Measurements from ENCODE around the gene ANKRD13B. TPM values are rescaled to one million over a fixed set of nuclear protein-coding genes. Genes with fewer than 3 reads are reported as not detected.

ANKRD13B gene
- total and polyA plus RNA-seq, 2 of the 13 experiments (the other 11 are each of a cell fraction or from before 2014, with no cell fraction given): 1.7 to 1.8 TPM

DNA sequence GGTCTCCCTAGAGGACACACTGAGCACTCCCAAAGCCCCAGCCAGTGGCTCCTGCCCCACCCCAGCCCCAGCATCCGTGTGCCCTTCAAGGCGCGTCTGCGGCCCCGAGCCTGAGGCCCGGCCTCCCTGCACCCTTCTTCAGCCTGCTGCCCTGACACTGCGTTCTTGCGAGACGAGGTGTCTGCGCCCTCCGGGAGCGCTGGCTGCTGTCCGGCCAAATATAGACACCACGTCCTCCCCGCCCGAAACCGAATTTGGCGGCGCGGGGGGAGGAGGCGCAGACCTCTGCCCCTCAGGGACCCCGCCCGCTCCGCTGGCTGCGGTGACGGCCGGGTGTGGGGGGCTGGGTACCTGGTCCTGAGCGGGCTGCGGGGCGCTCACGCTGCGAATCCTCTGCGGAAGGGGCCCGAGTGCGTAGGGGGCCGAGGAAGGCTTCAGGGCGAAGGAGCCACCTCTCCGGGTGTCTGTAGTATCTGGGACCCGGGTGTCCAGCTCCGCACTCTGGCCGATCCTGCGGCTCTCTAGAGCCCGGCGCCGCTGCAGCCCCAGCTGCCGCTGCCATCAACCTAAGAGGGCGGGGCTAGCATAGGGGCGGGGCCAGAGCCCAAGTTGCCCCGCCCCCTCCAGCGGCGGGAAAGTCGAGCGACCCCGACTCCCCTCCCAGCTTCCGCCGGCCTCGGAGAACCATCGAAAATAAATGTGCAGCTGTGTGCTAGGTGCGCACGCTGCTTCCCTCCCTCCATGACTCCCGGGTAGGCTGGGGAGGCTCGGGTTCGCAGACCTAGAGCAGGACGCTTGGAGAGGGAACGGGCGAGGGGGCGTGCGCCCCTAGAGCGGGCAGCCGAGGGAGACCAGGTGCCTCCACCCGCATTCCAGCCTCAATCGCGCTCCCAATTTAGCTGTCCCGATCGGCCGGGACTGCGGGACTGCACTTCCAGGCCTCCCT is 29.7 kb downstream of the ANKRD13B start, which contains the start of gene CORO6 (continued):
- no peak for TF ChIP-seq ZNF737 (CRISPR knock-in tag; IDR thresholded peaks at IDR 0.05; ENCODE audit: borderline replicate concordance)
- TF ChIP-seq ZZZ3 (CRISPR knock-in tag; IDR thresholded peaks at IDR 0.05; ENCODE audit: borderline replicate concordance): no peak
- TF ChIP-seq, protein P1, sequence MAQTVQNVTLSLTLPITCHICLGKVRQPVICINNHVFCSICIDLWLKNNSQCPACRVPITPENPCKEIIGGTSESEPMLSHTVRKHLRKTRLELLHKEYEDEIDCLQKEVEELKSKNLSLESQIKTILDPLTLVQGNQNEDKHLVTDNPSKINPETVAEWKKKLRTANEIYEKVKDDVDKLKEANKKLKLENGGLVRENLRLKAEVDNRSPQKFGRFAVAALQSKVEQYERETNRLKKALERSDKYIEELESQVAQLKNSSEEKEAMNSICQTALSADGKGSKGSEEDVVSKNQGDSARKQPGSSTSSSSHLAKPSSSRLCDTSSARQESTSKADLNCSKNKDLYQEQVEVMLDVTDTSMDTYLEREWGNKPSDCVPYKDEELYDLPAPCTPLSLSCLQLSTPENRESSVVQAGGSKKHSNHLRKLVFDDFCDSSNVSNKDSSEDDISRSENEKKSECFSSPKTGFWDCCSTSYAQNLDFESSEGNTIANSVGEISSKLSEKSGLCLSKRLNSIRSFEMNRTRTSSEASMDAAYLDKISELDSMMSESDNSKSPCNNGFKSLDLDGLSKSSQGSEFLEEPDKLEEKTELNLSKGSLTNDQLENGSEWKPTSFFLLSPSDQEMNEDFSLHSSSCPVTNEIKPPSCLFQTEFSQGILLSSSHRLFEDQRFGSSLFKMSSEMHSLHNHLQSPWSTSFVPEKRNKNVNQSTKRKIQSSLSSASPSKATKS (CRISPR knock-in tag; IDR thresholded peaks at IDR 0.05): no peak
- no peak for TF ChIP-seq MED13 (CRISPR knock-in tag; IDR thresholded peaks at IDR 0.05)
- no peak for TF ChIP-seq SAFB2 (CRISPR knock-in tag; IDR thresholded peaks at IDR 0.05; ENCODE audit: borderline replicate concordance, low read depth)
- TF ChIP-seq HES4 (CRISPR knock-in tag; IDR thresholded peaks at IDR 0.05; ENCODE audit: borderline replicate concordance): no peak
- no peak for TF ChIP-seq ZNF329 (CRISPR knock-in tag; IDR thresholded peaks at IDR 0.05; ENCODE audit: low read depth)
- TF ChIP-seq ZNF562 (CRISPR knock-in tag; IDR thresholded peaks at IDR 0.05; ENCODE audit: borderline replicate concordance): no peak
- TF ChIP-seq, protein P2, sequence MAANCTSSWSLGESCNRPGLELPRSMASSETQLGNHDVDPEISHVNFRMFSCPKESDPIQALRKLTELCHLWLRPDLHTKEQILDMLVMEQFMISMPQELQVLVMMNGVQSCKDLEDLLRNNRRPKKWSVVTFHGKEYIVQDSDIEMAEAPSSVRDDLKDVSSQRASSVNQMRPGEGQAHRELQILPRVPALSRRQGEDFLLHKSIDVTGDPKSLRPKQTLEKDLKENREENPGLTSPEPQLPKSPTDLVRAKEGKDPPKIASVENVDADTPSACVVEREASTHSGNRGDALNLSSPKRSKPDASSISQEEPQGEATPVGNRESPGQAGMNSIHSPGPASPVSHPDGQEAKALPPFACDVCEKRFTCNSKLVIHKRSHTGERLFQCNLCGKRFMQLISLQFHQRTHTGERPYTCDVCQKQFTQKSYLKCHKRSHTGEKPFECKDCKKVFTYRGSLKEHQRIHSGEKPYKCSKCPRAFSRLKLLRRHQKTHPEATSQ (CRISPR knock-in tag; IDR thresholded peaks at IDR 0.05; ENCODE audit: borderline replicate concordance): no peak
- TF ChIP-seq NCOR1 (IDR thresholded peaks at IDR 0.05; ENCODE audit: borderline replicate concordance, low read length): no peak
- TF ChIP-seq SMC3 (IDR thresholded peaks at IDR 0.05; ENCODE audit: low read length): no peak
- TF ChIP-seq, protein P3, sequence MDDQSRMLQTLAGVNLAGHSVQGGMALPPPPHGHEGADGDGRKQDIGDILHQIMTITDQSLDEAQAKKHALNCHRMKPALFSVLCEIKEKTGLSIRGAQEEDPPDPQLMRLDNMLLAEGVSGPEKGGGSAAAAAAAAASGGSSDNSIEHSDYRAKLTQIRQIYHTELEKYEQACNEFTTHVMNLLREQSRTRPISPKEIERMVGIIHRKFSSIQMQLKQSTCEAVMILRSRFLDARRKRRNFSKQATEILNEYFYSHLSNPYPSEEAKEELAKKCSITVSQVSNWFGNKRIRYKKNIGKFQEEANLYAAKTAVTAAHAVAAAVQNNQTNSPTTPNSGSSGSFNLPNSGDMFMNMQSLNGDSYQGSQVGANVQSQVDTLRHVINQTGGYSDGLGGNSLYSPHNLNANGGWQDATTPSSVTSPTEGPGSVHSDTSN (CRISPR knock-in tag; IDR thresholded peaks at IDR 0.05; ENCODE audit: borderline replicate concordance): no peak
- TF ChIP-seq ZBTB26 (CRISPR knock-in tag; IDR thresholded peaks at IDR 0.05; ENCODE audit: borderline replicate concordance): no peak
- TF ChIP-seq ZSCAN20 (CRISPR knock-in tag; IDR thresholded peaks at IDR 0.05; ENCODE audit: borderline replicate concordance): 0 out of 2 replicates have a peak, but pooled peaks have one; percentile 27
- TF ChIP-seq LCORL (IDR thresholded peaks at IDR 0.05): no peak
- TF ChIP-seq LCORL (CRISPR knock-in tag; IDR thresholded peaks at IDR 0.05): no peak
- TF ChIP-seq ZNF251 (CRISPR knock-in tag; IDR thresholded peaks at IDR 0.05): no peak
- TF ChIP-seq BATF2 (CRISPR knock-in tag; IDR thresholded peaks at IDR 0.05): no peak
- TF ChIP-seq NRL (CRISPR knock-in tag; IDR thresholded peaks at IDR 0.05; ENCODE audit: borderline replicate concordance): no peak
- TF ChIP-seq ZNF891 (CRISPR knock-in tag; IDR thresholded peaks at IDR 0.05): no peak
- no peak for TF ChIP-seq TOPORS (CRISPR knock-in tag; IDR thresholded peaks at IDR 0.05)

Measured in HepG2 (cell line).